Esophagus (tissue), 2 donors: ENCODE results near the gene DDX27. TPM values are rescaled to one million over a fixed set of nuclear protein-coding genes. Genes with fewer than 3 reads are reported as not detected.
"Not testable (repeated sequence)": the region's sequence is repeated elsewhere in the genome, so short reads cannot be mapped to it uniquely, and the experiment has no call there.

Experiments used
- H3K27ac ChIP-seq, 2 donors: one replicate each; pipeline ENCODE4 v1.5.1; 2013; ENCODE audit warnings: low read depth in 2 of 2, mild to moderate bottlenecking in 2 of 2, inconsistent platforms in 1 of 2, low read length in 1 of 2, moderate library complexity in 1 of 2
- H3K27me3 ChIP-seq, 2 donors: one replicate each; pipeline ENCODE4 v1.6.1; 2013; ENCODE audit warnings: low read length in 2 of 2, control low read depth in 1 of 2, mild to moderate bottlenecking in 1 of 2; ENCODE audit not compliant: insufficient read depth in 2 of 2, control insufficient read depth in 1 of 2
- H3K36me3 ChIP-seq, 2 donors: one replicate each; pipeline ENCODE4 v1.6.1; 2013; ENCODE audit warnings: low read length in 1 of 2; ENCODE audit not compliant: control insufficient read depth in 2 of 2, insufficient read depth in 2 of 2
- H3K4me1 ChIP-seq, 2 donors: one replicate each; pipeline ENCODE4 v1.6.1; 2013; ENCODE audit warnings: low read length in 1 of 2; ENCODE audit not compliant: control insufficient read depth in 2 of 2, insufficient read depth in 2 of 2
- H3K4me3 ChIP-seq, 2 donors: one replicate each; pipeline ENCODE4 v1.5.1; 2013; ENCODE audit warnings: low read length in 2 of 2, mild to moderate bottlenecking in 2 of 2, low read depth in 1 of 2, moderate library complexity in 1 of 2
- H3K9me3 ChIP-seq, 2 donors: one replicate each; pipeline ENCODE4 v1.6.1; 2013; ENCODE audit warnings: mild to moderate bottlenecking in 2 of 2, low read depth in 1 of 2, low read length in 1 of 2, moderate library complexity in 1 of 2; ENCODE audit not compliant: control insufficient read depth in 2 of 2, insufficient read depth in 1 of 2
- WGBS, 2 donors: extraction: QIAGEN DNeasy Blood & Tissue Kit; methylation state at CpG; one replicate each; pipeline ENCODE4 v1.1.7; 2013; 5-methylcytosine and 5-hydroxymethylcytosine counted together
- polyA plus RNA-seq, 2 donors: library from polyadenylated mRNA; stranded (reverse); fragments of 200-250 nt; gene quantifications; one replicate each; pipeline ENCODE4 v1.2.3, GENCODE V29; 2013
- donor health status: healthy with polysubstance abuse.
- donor health status: Bipolar disorder and iron deficiency.

The DDX27 gene
- polyA plus RNA-seq, 2 donors: 14.2 to 27.0 TPM

DNA sequence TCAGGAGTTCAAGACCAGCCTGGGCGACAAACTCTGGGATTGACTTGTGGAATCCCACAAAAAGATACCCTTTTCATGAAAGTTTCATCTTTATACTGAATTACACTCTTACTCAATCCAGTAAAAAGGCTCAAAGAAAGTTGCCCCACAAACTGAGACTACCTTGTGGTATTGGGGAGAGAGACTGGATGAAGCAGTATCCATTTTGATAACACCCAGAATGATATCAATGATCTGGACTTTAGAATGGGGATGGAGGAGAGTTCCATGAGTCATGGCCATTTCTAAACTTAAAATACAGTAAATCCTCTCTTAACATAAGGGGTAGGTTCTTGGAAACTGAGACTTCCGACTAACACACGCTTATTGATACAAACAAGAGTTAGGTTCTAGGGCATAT is 35.8 kb upstream of the DDX27 start:
- H3K27ac ChIP-seq: no peak overlapping the region
- H3K4me1 ChIP-seq: peaks cover 0 to 3% of the 10 kb centered on the region in 2 donors
- no peaks in the 10 kb centered on the region for H3K36me3 ChIP-seq
- WGBS, 2 donors: 96 to 97% methylated on average over 3 of the region's 3 CpGs
- no peaks in the 10 kb centered on the region for H3K9me3 ChIP-seq
- no peaks in the 10 kb centered on the region for H3K27me3 ChIP-seq
- H3K4me3 ChIP-seq: no peak overlapping the region

GRCh38 chr20:49184084-49184501 is 35.1 kb upstream of the DDX27 start:
- H3K27ac ChIP-seq, H3K27me3 ChIP-seq, H3K4me3 ChIP-seq, H3K9me3 ChIP-seq, H3K36me3 ChIP-seq, H3K4me1 ChIP-seq: not testable (repeated sequence)
- 74 to 85% methylated on average over 5 of the region's 5 CpGs for WGBS, 2 donors

DNA sequence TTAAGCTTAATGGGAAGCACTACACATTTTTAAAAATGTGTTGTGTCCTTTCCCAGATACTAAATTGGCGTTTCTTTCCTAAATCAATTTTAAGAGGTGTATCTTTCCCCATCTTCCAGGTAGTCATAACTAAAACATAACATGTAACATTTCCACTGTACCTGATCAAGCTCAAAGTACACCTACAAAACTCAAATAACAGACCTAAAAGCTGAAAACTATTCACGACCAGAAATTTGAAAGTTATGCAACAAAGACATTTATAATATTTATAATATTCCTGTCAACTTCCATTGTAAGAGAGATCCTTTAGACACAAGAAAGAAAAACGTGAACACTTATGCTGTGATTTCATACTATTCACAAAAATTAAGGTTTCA is 34.5 kb upstream of the DDX27 start:
- no peak overlapping the region for H3K27ac ChIP-seq

GRCh38 chr20:49185071-49185761 is 34.0 kb upstream of the DDX27 start:
- Histone ChIP-seq H3K27me3 (no peaks in the 10 kb centered on the region), H3K36me3 (no peaks in the 10 kb centered on the region), H3K9me3 (no peaks in the 10 kb centered on the region), H3K27ac (no peak overlapping the region), H3K4me3 (no peak overlapping the region), H3K4me1 (peaks cover 0 to 1% of the 10 kb centered on the region in 2 donors)
- 52 to 69% methylated on average over 6 of the region's 6 CpGs for WGBS, 2 donors

More for the DNA sequence above, 34.5 kb upstream of the DDX27 start:
- Histone ChIP-seq H3K4me1 (peaks cover 0 to 3% of the 10 kb centered on the region in 2 donors), H3K9me3 (no peaks in the 10 kb centered on the region), H3K36me3 (no peaks in the 10 kb centered on the region), H3K27me3 (no peaks in the 10 kb centered on the region), H3K4me3 (no peak overlapping the region)
- 44 to 53% methylated on average over 3 of the region's 3 CpGs for WGBS, 2 donors

GRCh38 chr20:49186535-49187329 is 32.5 kb upstream of the DDX27 start:
- Histone ChIP-seq H3K27ac (peak overlapping the region; percentile 85 to 96), H3K4me1 (no peaks in the 10 kb centered on the region), H3K4me3 (peak overlapping the region; percentile 82 to 86), H3K36me3 (no peaks in the 10 kb centered on the region), H3K27me3 (no peaks in the 10 kb centered on the region), H3K9me3 (no peaks in the 10 kb centered on the region)
- 1% methylated on average over 19 of the region's 19 CpGs for WGBS, 2 donors

DNA sequence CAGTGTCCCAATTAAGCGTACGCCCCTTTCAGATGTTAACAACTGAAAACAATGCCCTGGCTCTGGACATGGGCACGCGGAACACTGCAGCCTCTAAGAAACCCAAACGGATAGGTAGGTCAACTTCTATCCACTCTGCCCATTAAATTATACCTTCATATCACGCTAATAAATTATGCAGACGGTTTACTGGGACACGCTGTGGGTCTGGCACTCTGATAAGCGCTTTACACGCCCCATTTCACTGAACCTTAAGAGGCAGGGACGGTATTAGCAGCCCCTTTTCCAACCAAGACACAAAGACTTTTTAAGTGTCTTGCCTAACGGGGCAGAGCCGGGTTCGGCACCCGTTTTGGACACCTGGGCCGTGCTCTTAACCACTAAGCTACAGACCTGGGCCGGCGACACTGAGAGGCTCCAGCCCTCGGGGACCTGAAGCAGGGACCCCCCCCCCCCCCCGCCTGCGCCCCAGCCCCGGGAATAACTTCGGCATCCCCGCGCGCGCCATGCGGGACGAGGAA is 31.8 kb upstream of the DDX27 start:
- peak overlapping the region; percentile 85 to 96 for H3K27ac ChIP-seq
- H3K27me3 ChIP-seq: no peaks in the 10 kb centered on the region
- H3K36me3 ChIP-seq: no peaks in the 10 kb centered on the region
- peak overlapping the region; percentile 82 to 86 for H3K4me3 ChIP-seq
- WGBS, 2 donors: 0 to 1% methylated on average over 29 of the region's 29 CpGs
- H3K4me1 ChIP-seq: no peaks in the 10 kb centered on the region
- no peaks in the 10 kb centered on the region for H3K9me3 ChIP-seq

DNA sequence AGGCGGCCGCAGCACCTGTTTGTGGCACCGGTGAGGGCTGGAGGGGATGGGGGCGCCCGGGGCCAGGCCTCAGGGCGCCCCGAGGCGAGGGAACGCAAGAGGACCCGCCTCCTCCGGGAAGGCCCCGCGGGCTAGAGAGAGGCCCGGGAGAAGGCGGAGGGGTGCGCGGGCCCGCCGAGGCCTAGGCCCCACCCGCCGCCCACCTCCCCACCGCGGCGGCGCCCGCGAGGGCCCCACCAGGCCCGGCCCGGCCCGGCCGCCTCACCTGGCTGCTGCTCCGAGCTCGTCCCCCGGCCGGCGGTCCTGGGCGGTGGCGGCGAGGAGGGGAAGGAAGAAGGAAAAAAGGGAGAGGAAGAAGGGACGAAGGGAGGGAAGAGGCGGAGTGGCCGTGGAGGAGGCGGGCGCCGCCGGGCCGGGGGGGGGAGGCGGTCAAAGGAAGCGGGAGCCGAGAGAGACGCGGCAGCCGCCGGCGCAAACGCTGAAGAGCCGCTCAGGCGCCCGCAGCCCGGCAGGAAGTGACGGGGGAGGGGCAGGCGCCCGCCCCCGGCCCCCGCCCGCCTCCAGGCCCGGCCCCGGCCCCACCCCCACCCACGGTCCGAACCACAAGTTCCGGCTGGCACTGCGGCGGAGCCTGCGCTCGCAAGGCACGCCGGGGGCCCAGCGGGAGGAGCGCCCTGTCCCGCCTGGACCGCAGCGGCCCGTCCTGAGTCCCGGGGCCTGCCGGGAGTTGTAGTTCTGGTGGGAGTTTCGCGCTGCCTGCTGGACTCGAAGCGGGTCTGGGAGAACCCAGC is 31.2 kb upstream of the DDX27 start, which contains the start of gene STAU1:
Gene STAU1 (minus strand): TSS at position 484 of the 791 bp plus-strand sequence. CDS start 22,133 bp downstream, outside the sequence.
- 1% methylated on average over 50 to 89 of the region's 89 CpGs for WGBS, 2 donors
- Histone ChIP-seq H3K27me3 (no peaks in the 10 kb centered on the region), H3K4me3 (peak within 1 kb of the TSS; percentile 82 to 86), H3K4me1 (no peaks in the 10 kb centered on the region), H3K27ac (peak within 1 kb of the TSS; percentile 85 to 96), H3K36me3 (no peaks in the 10 kb centered on the region), H3K9me3 (no peaks in the 10 kb centered on the region)

DNA sequence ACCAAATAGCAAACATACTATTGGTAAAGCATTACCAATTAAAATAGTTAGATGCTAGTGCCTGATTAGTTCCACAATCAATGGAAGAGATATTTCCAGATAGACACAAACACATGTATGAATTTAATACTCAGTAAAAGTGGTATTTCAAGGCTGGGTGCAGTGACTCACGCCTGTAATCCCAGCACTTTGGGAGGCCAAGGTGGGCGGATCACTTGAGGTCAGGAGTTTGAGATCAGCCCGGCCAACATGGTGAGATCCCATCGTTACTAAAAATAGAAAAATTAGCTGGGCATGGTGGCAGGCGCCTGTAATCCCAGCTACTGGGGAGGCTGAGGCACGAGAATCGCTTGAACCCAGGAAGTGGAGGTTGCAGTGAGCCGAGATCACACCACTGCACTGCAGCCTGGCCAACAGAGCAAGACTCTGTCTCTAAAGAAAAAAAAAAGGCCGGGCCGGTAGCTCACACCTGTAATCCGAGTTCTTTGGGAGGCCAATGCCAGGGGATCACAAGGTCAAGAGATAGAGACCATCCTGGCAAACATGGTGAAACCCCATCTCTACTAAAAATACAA is 26.2 kb upstream of the DDX27 start:
- H3K36me3 ChIP-seq: not testable (repeated sequence)
- WGBS, 2 donors: 77 to 79% methylated on average over 11 of the region's 11 CpGs

DNA sequence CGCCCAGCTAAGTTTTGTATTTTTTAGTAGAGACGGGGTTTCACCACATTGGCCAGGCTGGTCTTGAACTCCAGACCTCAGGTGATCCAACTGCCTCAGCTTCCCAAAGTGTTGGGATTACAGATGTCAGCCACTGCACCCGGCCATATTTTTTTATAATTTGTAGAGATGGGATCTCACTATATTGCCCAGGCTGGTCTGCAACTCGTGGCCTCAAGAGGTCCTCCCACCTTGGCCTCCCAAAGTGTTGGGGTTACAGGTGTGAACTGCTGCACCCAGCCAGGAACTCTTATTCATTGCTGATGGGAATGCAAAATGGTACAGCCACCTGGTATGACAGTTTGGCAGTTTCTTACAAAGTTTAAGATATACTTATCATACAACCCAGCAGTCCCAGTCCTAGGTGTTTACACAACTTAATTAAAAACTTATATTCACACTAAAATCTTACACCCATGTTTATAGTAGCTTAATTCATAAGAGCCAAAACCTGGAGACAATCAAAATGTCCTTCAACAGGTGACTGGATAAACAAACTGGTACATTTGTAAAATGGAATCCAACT is 19.4 kb upstream of the DDX27 start:
- no peaks in the 10 kb centered on the region for H3K36me3 ChIP-seq
- no peak overlapping the region for H3K27ac ChIP-seq
- H3K27me3 ChIP-seq: no peaks in the 10 kb centered on the region
- no peak overlapping the region for H3K4me3 ChIP-seq
- 88 to 90% methylated on average over 4 of the region's 4 CpGs for WGBS, 2 donors
- no peaks in the 10 kb centered on the region for H3K4me1 ChIP-seq
- no peaks in the 10 kb centered on the region for H3K9me3 ChIP-seq

More for the DNA sequence above, 26.2 kb upstream of the DDX27 start:
- not testable (repeated sequence) for H3K27me3 ChIP-seq, H3K4me1 ChIP-seq, H3K27ac ChIP-seq, H3K4me3 ChIP-seq, H3K9me3 ChIP-seq
